Suppressor macrophage treated with lipopolysaccharide for 4 hours (primary cell): ENCODE data around the gene PSMA6.
A peak's percentile ranks its signal among the peaks of the same experiment; 100 is the strongest.
"Not testable (repeated sequence)": the region's sequence is repeated elsewhere in the genome, so short reads cannot be mapped to it uniquely, and the experiment has no call there.

Experiments
- DNase-seq: peaks from one replicate; pipeline ENCODE4 v3.0.0-alpha.2; 2020

The PSMA6 gene

DNA sequence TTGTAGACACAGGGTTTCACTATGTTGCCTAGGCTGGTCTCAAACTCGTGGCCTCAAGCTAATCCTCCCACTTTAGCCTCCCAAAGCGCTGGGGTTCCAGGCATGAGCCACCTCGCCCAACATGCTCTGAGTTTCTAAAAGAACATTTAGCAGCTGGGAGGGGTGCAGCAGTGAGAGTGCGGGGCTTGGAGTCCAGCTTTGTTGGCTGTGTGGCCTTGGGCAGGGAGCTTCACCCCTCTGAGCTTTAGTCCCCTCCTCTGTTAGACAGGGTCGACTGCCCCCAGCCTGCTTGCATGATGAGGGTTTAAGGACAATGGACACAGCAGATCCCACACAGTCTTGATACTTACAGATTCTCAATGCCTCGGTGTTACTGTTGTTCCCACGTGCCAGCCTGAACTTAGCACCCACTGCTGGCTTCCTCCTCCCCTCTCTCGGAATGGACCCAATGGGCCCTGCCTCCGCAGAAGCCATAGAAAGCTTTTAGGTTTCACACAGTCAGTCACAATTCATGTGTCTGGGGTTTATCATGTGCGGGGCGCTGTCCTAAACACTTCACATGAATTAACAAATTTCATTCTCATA lies 54.6 kb downstream of the PSMA6 start:
- no peak for DNase-seq

DNA sequence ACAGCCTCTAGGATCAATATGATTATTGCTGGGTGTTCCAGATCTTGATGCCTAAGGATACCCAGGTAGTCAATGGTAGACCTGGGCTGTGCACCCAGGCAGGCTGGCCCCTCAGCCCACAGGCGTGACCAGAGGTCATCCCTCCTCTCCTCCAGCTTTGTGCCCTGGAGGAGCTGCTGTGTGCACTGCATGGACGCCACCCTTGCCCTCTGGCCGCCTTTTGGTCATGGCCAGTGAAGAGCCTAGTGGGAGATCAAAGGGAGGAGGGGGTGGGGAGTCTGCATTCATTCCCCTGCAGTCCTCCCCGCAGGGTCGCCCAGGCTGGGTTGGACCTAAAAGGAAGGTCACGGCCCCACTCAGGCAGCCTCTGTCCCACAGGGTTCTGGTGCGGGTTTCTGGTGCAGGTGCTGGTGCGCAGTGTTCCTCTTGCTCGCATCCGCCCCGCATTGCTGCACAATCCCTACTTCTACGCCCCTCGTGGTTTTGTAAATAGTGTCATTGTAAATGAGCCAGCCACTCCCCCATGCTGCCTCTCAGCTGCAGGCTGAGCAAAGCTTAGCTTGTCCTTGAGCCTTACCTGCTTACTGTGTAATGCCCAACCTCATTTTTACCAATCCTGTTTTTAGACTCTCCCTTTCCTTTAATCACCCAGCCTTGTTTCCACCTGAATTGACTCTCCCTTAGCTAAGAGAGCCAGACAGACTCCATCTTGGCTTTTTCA lies 55.3 kb downstream of the PSMA6 start:
- no peak for DNase-seq

DNA sequence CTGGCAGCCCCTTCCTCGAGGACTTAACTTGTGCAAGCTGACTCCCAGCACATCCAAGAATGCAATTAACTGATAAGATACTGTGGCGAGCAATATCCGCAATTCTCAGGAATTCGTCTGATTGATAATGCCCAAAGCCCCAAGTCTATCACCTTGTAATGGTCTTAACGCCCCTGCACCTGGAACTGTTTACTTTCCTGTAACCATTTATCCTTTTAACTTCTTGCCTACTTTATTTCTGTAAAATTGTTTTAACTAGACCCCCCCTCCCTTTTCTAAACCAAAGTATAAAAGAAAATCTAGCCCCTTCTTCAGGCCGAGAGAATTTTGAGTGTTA lies 55.8 kb downstream of the PSMA6 start:
- not testable (repeated sequence) for DNase-seq

DNA sequence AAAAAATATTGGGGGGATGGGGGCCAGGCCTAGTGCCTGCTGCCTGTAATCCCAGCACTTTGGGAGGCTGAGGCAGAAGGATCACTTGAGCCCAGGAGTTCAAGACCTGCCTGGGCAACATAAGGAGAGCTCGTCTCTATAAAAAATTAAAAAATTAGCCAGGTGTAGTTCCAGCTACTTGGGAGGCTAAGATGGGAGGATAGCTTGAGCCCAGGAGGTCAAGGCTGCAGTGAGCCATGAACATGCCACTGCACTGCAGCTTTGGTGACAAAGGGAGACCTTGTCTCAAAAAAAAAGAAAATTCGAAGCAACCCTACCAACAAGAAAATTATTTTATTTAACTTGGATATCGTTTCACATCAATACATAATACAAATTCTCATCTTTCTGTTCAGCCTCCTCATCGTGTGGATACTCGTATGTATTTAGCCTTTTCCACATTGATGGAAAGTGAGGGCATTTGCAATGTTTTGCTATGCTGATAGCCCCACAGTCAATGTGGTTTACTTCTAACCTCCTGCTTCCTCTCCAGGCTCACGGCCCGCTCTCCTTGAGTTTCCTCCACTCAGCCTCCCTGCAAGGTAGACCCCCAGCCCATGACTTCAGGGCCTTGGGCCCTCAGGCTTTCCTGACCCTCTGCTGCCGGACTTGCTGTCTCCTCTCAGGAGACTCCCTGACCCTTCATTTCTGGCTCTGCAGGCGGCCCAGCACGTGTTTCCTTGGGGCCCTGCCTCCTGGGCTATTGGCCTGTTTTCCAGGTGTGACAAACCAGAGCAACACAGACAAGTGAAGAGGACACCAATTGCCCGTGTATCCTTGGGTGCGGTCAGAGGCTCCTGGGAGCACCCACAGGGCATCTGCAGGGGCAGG lies 57.5 kb downstream of the PSMA6 start:
- DNase-seq, result no peak

DNA sequence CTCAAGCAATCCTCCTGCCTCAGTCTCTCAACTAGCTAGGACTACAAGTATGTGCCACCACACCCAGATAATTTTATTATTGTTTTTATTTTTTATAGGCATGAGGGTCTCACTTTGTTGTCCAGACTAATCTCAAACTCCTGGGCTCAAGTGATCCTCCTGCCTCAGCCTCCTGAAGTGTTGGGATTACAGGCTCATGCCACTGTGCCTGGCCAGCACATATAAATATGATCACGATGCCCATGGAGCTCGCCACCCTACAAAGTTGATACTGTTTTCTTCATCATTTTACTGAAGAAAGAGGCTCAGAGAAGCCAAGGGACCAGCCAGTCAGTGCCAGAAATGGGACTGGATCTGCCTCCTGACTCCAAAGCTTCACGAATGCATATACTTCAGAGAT lies 59.3 kb downstream of the PSMA6 start:
- no peak for DNase-seq

DNA sequence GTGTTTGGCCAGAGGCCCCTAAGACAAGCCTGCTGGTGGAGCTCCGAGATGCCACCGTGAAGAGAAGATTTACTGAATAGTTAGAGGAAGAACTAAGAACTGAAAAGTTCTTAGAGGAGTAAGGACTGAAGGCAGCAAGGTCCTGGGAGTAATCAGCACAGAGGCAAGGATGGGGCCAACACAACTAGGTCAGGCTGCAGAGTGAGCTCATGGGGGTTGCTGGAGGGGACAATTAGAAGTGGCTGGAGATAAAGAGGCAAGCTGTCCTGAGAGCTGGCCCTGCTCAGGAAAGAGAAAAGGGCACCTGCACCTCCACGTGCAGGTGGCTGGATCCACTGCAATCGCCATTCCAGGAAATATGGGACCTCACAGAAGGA lies 59.7 kb downstream of the PSMA6 start:
- DNase-seq, result no peak

DNA sequence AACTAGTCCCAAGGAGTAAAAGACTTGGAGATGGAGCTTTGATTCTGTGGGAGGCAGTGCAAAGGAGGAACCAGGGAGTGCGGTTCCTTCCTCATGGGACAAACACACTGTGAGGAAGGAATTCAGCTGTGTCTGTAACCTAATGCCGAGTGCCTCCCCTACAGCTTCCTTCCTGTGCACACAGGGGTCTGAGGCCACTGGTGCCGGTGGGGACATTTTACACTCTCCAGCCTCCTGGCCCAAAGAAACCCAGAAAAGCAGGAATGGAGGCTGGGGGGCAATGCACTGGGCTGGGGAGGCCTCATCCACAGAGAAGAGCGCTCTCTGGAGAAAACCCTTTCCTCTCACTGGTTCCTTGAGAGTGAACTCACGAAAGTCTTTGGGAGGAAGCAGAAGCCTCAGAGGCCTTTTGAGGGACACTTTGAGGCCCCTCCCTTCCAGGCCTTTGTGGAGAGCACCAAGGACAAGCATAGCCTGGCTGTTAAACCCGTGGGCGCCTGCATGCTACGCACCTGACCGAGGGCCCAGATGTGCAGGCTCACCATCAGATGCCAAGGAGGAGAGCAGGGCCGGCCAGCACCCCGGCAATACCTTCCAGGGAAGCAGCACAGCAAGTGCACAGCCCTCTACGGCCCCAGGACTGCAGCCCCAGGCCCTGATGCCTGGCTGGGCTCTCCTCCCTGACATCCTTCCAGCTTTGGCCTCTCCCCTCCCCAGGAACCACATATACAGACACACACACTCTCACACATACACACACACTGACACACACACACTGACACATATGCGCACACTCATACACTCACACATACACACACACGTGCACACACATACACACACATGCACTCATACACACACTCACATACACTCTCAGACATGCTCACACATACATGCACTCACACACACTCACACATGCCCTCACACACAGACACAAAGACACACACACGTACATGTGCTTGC lies 60.4 kb downstream of the PSMA6 start:
- DNase-seq, result peak; percentile 62

DNA sequence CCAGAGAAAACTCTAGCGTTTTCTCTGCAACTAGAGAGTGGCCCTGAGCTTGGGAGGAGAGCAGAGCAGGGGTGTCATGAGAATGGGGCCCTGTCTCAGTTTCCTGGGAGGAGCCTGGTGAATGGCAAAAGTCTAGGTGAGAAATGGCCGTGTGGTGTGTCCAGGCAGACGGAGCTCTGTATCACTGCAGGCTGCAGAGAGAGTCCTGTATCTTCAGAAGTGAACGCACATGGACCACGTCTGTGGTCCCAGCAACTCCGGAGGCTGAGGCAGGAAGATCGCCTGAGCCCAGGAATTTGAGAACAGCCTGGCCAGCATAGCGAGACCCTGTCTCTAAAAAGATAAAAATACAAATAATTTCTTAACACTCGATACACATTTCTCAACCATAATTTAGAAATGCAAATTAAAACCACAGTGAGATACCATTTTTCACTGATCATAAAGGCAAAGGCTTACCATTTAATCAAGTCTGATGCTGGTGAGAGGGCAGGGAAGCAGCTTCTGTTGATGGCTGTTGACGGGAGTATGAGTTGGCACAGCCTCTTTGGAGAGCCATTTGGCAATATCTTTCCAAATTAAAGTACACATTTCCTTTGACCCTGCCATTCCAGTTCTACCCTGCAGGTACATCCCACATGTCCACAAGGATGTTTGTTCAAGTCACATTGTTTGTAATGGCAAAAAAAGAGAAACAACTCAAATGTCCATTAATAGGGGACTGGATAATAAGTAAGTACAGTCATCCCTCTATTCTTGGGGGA lies 61.4 kb downstream of the PSMA6 start:
- DNase-seq, result no peak

DNA sequence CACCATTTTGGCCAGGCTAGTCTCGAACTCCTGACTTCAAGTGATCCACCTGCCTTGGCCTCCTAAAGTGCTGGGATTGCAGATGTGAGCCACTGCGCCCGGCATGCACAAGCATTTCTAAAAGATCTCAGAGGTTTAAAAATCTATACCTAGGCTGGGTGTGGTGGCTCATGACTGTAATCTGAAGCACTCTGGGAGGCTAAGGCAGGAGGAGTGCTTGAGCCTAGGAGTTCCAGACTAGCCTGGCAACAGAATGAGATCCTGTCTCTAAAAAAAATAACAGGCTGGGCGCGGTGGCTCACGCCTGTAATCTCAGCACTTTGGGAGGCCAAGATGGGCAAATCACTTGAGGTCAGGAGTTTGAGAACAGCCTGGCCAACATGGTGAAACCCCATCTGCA lies 63.1 kb downstream of the PSMA6 start:
- not testable (repeated sequence) for DNase-seq

DNA sequence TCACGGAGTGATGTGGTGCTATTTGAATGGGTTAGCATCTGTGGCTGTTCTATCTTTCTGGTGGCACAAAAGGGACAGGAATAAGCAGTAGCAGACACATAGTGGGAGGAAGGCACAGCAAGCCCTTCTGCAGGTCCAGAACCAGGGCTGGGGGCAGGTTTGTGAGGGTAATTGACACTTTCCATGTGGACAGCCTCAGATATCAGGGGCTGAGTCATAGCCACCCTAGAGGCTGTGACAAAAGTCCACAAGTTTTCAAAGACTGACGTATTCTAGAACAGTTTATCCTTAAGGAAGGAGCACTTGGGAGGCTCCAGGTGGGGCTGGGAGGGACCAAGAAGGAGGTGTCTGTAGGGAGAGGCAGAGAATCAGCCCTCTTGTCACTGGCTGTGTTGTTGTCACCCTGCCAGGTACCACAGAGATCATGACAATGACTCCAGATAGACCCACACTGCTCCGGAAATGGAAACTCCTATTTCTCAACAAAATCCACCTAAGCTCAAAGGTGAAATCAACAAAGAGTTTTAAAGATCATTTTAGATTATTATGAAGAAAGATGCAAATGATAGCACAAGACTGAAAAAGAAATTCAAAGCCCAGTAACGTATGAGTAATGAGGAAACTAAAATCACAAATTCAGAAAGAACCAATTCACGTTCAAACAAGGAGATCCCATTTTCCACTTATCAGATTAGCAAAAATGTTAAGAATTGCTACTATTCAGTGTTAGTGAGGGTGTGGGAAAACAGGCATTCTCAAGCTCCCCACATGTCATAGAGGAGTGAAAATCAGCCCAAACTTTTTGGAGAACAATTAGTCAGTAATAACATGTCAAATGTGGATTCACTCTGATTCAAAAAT lies 64.0 kb downstream of the PSMA6 start:
- no peak for DNase-seq

DNA sequence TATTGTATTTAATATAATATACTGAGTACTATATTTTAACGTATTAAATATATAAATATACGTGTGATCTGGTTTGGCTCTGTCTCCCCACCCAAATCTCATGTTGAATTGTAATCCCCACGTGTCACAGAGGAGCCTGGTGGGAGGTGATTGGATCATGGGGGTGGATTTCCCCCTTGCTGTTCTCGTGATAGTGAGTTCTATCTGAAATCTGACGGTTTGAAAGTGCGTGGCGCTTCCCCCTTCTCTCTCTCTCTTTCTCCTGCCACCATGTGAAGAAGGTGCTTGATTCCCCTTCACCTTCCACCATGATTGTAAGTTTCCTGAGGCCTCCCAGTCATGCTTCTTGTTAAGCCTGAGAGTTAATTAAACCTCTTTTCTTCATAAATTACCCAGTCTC lies 67.5 kb downstream of the PSMA6 start:
- DNase-seq, result not testable (repeated sequence)

DNA sequence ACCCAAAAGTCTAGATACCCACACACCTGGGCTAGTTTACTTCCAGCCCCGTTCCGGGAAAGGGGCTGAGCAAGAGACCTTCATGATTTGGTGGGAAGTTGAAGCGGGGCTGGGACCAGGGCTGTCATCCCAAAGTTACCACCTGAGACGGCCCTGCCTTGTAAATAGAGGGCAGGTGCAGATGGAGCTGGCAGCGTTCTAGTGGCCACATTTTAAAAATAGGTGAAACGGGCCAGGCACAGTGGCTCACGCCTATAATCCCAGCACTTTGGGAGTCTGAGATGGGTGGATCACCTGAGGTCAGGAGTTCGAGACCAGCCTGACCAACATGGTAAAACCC lies 68.9 kb downstream of the PSMA6 start:
- DNase-seq, result no peak

DNA sequence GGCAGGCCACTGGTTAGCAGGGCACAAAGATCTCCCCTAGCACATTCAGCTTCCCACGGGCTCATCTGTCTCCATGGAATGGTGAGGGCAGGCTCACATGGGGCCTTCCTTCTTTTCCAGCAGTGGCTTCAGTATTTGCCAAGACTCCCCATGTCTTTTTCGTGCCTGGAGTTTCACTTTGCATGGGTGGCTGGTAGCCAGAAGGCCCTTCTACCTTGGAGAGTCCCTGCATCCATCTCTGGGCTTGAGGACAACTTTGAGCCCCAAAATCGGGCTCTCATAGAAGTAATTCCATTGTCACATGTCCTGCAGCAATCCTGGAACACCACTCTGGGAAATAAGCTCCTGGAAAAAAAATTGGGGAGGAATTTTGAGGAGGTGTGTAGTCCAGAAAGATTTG lies 70.3 kb downstream of the PSMA6 start:
- no peak for DNase-seq

DNA sequence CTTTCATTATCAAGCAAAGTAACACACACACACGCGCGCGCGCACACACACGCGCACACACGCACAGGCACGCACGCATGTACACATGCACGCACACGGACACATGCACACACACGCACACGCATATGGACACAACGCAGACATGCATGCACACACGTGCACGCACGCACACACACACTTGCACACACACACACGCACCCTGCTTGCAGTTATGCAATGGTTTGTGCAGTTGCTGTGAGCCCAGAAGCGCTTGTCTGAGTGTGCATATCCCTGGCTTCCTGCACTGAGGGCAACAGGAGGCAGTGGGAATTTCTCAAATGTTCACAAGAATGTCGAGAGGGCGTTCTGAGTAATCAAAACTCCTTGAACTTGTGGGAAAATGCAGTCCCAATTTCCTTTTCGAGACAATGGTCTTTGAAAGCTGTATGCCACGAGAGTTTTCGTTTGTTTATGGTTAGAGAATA lies 70.8 kb downstream of the PSMA6 start:
- no peak for DNase-seq

DNA sequence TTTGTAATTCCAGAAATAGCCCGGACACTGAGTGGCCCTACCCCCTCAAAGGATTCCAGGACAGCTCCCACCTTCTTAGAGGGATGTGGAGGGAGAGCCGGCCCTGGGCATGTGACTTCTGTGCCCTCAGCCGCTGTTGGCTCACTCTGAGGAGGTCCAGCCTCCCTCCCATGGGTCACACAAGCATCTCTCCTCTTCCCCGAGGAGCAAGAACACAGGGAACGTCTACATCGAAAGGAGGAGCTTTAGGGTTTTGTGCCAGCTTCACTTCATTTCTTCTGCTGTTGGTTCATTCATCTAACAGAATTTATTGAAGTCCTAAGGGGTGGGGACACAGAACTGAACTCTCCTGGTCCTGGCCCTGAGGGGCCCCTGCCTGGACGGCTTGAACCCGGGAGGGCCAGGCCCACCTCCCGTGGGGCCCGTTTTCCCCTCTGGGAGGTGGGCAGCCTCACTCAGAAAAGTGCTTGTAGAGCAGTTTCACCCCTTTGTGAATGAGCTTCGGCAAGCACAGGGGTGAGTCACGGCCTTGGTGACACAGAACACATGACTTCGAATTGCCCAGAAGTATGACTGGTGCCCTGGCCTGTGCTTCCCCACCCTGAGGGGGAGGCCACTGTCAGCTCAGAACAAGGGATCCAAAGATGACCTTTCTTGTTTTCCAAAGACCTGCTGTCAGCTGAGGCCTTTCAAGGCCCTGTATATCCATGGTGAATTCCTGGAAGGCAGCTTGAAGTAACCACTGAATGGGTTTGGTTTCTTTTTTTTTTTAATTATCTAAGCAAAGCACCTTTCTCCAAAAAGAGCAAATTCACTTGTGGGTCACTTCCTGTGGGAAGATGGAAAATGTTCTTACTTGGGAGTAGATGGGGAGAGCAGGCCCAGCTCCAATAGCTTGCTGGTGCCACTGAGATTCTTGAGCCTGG lies 73.2 kb downstream of the PSMA6 start:
- peak; percentile 98 for DNase-seq

DNA sequence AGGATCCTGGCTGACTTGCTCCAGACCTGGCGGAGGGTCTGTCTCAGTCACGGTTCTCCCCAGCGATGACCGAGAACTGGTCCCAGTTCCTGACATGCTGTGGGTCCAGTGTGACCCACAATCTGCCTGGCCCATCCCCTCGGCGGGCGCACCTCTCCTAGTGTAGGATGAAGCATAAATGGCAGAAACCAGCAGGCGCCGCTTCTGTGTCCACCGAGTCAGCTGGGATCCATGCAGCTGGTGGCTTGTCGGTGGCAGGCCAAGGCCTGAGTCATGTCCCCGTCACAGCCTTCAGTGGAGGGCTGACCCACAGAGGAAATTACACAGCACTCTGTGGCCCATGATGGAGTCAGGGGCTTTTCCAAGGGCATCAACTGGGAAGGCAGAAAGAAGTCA lies 73.9 kb downstream of the PSMA6 start:
- peak; percentile 98 for DNase-seq

DNA sequence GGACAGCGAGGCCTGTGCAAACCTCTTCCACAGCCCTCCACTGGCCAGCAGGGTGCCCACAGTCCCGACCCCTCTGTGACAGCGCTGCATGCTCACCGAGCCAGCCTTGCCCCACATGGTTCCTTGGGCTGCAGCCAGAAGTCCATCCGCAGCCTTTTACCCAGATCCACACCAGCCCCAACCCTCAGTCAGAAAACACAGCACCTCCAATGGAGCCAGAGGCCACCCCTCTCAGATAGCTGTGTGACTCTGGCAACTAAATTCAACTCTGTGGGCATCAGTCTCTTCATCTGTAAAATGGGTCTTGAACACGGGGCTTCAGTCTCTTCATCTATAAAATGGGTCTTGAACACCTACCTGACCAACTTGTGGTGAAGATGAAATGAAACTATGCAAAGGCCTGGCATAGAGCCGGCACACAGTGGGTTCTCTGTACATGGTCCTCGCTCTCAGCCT lies 74.4 kb downstream of the PSMA6 start:
- no peak for DNase-seq

DNA sequence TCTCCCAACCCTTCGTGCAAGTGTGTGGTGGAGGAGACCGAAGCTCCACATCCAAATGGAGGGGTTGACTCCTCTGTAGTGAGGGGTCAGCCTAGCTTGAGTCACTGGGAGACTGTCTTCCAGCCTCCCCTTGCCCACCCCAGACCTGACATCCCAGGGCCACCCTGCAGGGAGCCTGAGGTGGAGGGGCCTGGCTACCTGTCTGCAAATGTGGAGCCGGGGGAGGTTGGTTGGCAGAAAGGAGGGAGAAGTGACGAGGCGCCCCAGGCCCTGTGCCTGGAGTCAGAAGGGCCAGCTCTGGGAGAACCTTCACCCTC lies 74.8 kb downstream of the PSMA6 start:
- DNase-seq, result no peak
